HCT116 (cell line): ENCODE measurements around the gene TMEM237.

Source experiments
- CTCF ChIP-seq, 3 experiments: fragments of 200-600 bp in 1 of 3; sonication (generic) in 1 of 3; IDR thresholded peaks in 2 of 3; conservative IDR thresholded peaks in 1 of 3; 2 replicates each; pipeline ENCODE4 v1.5.1; 2012 to 2017; ENCODE audit warnings: low read depth in 2 of 3, low read length in 2 of 3, antibody characterized with exemption in 1 of 3, borderline replicate concordance in 1 of 3, control low read depth in 1 of 3, mild to moderate bottlenecking in 1 of 3, mixed read lengths in 1 of 3, mixed run types in 1 of 3, moderate library complexity in 1 of 3; ENCODE audit not compliant: insufficient read depth in 1 of 3
- EZH2 ChIP-seq: fragments of 200-600 bp; sonication (generic); IDR thresholded peaks from 2 replicates; pipeline ENCODE4 v1.6.1; 2017; ENCODE audit warnings: antibody characterized with exemption, mixed run types
- JUND ChIP-seq: IDR thresholded peaks from 2 replicates; pipeline ENCODE4 v1.6.1; 2012
- POLR2A ChIP-seq: IDR thresholded peaks from 2 replicates; pipeline ENCODE4 v1.7.0; 2011; ENCODE audit warnings: borderline replicate concordance; ENCODE audit not compliant: insufficient read depth, insufficient read length; ENCODE audit errors: extremely low read depth

- TF ChIP-seq JUND (no peak), EZH2 (no peak), CTCF (IDR thresholded peaks at IDR 0.05 in 2 of 3, conservative IDR thresholded peaks at IDR 0.05 in 1 of 3; ENCODE audit: borderline replicate concordance in 1 of 3, insufficient read depth in 1 of 3, low read depth in 2 of 3, low read length in 2 of 3) (no peak), POLR2A (no peak)
Observed at GRCh38 chr2:201642086-201642578, 1.2 kb downstream of the TMEM237 start.
